ENCODE data around the gene DGKD. TPM values are rescaled to one million over a fixed set of nuclear protein-coding genes. Genes with fewer than 3 reads are reported as not detected.

The DGKD gene
- polyA plus RNA-seq, 3 donors = 14.5 to 67.5 (median 16.6) TPM

- no peak for DNase-seq
- H3K27ac ChIP-seq (ENCODE audit: low read depth in 1 of 2, low read length in 2 of 2) = no peak overlapping the region
Observed at GRCh38 chr2:233519787-233520611, 165.7 kb downstream of the DGKD start.

More at GRCh38 chr2:233519787-233520611, 165.7 kb downstream of the DGKD start:
- H3K79me2 ChIP-seq (ENCODE audit: insufficient read depth, low read length) = no peaks in the 10 kb centered on the region
- H3K9ac ChIP-seq (ENCODE audit: insufficient read depth, low read length, poor library complexity, severe bottlenecking) = no peak overlapping the region
- TF ChIP-seq CTCF (IDR thresholded peaks at IDR 0.05) = no peak
- Mint-ChIP-seq H3K27ac (no peak overlapping the region), H3K27me3 (ENCODE audit: low read depth in 3 of 3) (peaks cover 0 to 2% (median 0%) of the 10 kb centered on the region in 3 donors), H3K4me3 (no peak overlapping the region), H3K4me1 (no peaks in the 10 kb centered on the region), H3K9me3 (peaks cover 0 to 3% (median 0%) of the 10 kb centered on the region in 7 donors), H3K36me3 (peaks cover 40 to 59% of the 10 kb centered on the region in 2 donors)
- no peaks in the 10 kb centered on the region for H4K20me1 ChIP-seq (ENCODE audit: insufficient read depth, low read length)
- H3K4me1 ChIP-seq (ENCODE audit: control insufficient read depth in 1 of 2, insufficient read depth in 2 of 2, low read length in 2 of 2) = no peaks in the 10 kb centered on the region
- no peak overlapping the region for H3K4me3 ChIP-seq (replicated peaks in 1 of 3; ENCODE audit: low read depth in 2 of 3, low read length in 3 of 3)
- H3K4me2 ChIP-seq (replicated peaks; ENCODE audit: extremely low read depth, low read length, poor library complexity, severe bottlenecking) = no peak overlapping the region
- H3K27me3 ChIP-seq (ENCODE audit: control insufficient read depth in 2 of 2, insufficient read depth in 2 of 2, low read length in 2 of 2) = no peaks in the 10 kb centered on the region
- peaks cover 6 to 46% of the 10 kb centered on the region in 2 donors for H3K36me3 ChIP-seq (replicated peaks in 1 of 2; ENCODE audit: control insufficient read depth in 1 of 2, insufficient read depth in 2 of 2, low read length in 2 of 2)
- no peak overlapping the region for H2AFZ ChIP-seq (ENCODE audit: insufficient read depth, low read depth, low read length, poor library complexity, severe bottlenecking)
- no peaks in the 10 kb centered on the region for H3K9me3 ChIP-seq (replicated peaks in 1 of 2; ENCODE audit: control insufficient read depth in 1 of 2, insufficient read depth in 1 of 2, low read length in 2 of 2)
- intact Hi-C loops (cut with micrococcal nuclease) = no loop called here
- no CpG with 5 or more reads among the region's 3 CpGs for WGBS (ENCODE audit: insufficient coverage)

Small RNA genes lying within 50 kb of the gene (small RNA-seq; reads per million reads assigned to genes)
- gene RF00019 (ENCODE audit: insufficient read length, low read depth) = not detected

Other genes starting within 250 kb of the DGKD start
- 10 to 100 TPM in 1 of 3 donors, 1 to 10 TPM in 2; 3.3 to 22.9 (median 4.3) TPM for gene ATG16L1, start 102.8 kb upstream of the DGKD start, polyA plus RNA-seq
- gene SAG, start 46.7 kb upstream of the DGKD start, polyA plus RNA-seq = under 1 TPM in 2 of 3 donors, not detected in 1; 0.04 to 0.87 TPM
- 10 to 100 TPM in 1 of 3 donors, 1 to 10 TPM in 2; 4.0 to 13.5 (median 5.1) TPM for gene USP40, start 212.3 kb downstream of the DGKD start, polyA plus RNA-seq